Activated CD8-positive, alpha-beta T cell treated with anti-CD3 and anti-CD28 coated beads for 36 hours (primary cell): ENCODE results near the gene TUT1. TPM values are rescaled to one million over a fixed set of nuclear protein-coding genes. Genes with fewer than 3 reads are reported as not detected.
A peak's percentile ranks its signal among the peaks of the same experiment; 100 is the strongest.
"Not testable (repeated sequence)": the region's sequence is repeated elsewhere in the genome, so short reads cannot be mapped to it uniquely, and the experiment has no call there.

Source experiments
- ATAC-seq: fragments of 200-7000 bp; cut with Tn5 transposase; one replicate; pipeline ENCODE4 v1.10.0; 2021; ENCODE audit warnings: mild to moderate bottlenecking, moderate library complexity
- CTCF ChIA-PET: fragments of 350-600 bp; sonication (Branson Sonifier 250); formaldehyde crosslinking; loops from one replicate; lab custom pipeline; 2021; ENCODE audit warnings: antibody characterized with exemption; lab: Charles Lee
- POLR2A ChIA-PET: fragments of 350-600 bp; sonication (Branson Sonifier 250); formaldehyde crosslinking; loops from one replicate; lab custom pipeline; 2021; ENCODE audit warnings: antibody characterized with exemption; lab: Charles Lee
- DNase-seq: peaks from one replicate; pipeline ENCODE4 v3.0.0-alpha.2; 2020
- H3K27ac Mint-ChIP-seq: one replicate; pipeline ENCODE4 v1.8.0; 2021; ENCODE audit warnings: mild to moderate bottlenecking, mixed read lengths
- H3K27me3 Mint-ChIP-seq: one replicate; pipeline ENCODE4 v1.8.0; 2021; ENCODE audit warnings: mixed read lengths
- H3K36me3 Mint-ChIP-seq: one replicate; pipeline ENCODE4 v1.8.0; 2021; ENCODE audit warnings: low read depth, mixed read lengths
- H3K4me1 Mint-ChIP-seq: one replicate; pipeline ENCODE4 v1.8.0; 2021; ENCODE audit warnings: low read depth, mixed read lengths
- H3K4me3 Mint-ChIP-seq: one replicate; pipeline ENCODE4 v1.8.0; 2021; ENCODE audit warnings: mild to moderate bottlenecking, moderate library complexity, mixed read lengths
- H3K9me3 Mint-ChIP-seq: one replicate; pipeline ENCODE4 v1.8.0; 2021; ENCODE audit warnings: mixed read lengths
- intact Hi-C: fragments of 100-400 bp; cut with micrococcal nuclease; formaldehyde crosslinking; loops from one replicate; pipeline ENCODE4 v1.10.0; 2022
- total RNA-seq, 2 experiments: library from RNA; stranded (reverse); gene quantifications; one replicate each; pipeline ENCODE4 v1.2.3, GENCODE V29; 2021
- TF ChIP-seq, protein P1 (sequence below): fragments of 200-600 bp; IDR thresholded peaks from one replicate; pipeline ENCODE4 v1.8.0; 2022; ENCODE audit warnings: antibody characterized with exemption, mild to moderate bottlenecking

TUT1 gene
- total RNA-seq, 2 experiments from 2014 or later, result 34.4 to 38.0 TPM

DNA sequence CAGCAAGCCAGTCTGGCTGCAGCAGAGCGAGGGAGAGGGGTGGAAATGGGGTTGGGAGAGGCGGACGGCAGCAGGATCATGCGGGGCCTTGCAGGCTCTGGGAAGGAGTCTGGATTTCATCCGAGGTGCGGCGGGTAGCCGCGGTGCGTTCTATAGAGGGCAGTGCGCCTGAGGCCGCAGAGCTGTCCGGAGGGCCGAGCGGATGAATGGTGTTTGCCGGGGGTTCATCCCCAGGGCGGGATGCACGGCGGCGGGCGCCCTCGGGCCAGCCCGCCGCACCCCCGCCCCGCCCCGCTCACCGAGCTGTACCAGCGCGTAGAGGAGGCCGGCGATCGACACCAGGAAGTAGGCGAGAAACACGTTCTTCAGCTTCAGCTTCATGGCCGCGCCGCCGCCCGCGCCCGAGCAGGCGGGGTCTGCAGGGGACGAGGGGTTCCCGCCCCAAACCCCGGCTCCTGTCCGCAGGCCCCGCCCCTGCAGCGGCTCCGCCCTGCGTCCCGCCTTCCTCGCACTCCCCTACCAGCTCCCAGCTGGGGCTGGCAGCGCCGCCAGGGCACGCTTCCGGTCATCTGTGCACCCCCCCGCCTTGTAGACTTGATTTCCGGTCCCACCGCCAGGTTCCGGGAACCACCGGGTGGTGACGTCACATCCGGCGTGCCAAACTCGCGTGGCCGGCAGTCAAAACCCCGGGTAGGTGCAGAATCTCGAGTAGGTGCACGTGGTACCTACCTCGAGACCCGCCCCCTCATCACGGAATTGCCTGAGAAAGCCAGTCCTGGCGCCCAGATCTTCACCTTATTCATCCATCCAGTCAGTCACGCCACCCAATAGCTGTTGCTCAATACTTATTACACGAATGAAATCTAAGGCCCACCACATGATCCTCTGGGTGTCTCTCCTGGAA lies 30.5 kb upstream of the TUT1 start, which contains the start of gene B3GAT3:
Gene B3GAT3 (minus strand): TSS at position 420 of the 904 bp plus-strand sequence. CDS start 39 bp downstream, at position 381.
- intact Hi-C loops, result no loop called here
- H3K9me3 Mint-ChIP-seq, result no peaks in the 10 kb centered on the region
- ChIA-PET CTCF (interaction anchor here (0.6 to 3.9 kb wide), 7 partner anchors 10 to 72 kb away, joined by 3 to 26 read pairs (median 4); partner anchors contain the start of genes EML3, MTA2 and ROM1), POLR2A (interaction anchor here (0.7 to 5.1 kb wide), 23 partner anchors 10 to 233 kb away, joined by 3 to 48 read pairs (median 5); partner anchors contain the start of genes C11orf98, CSKMT, EML3 and GANAB)
- peak; percentile 94 for ATAC-seq
- no peaks in the 10 kb centered on the region for H3K27me3 Mint-ChIP-seq
- H3K4me1 Mint-ChIP-seq, result peaks cover 24% of the 10 kb centered on the region
- peak within 1 kb of the TSS; percentile 91 for H3K27ac Mint-ChIP-seq
- peak within 1 kb of the TSS; percentile 88 for H3K4me3 Mint-ChIP-seq
- peaks cover 34% of the 10 kb centered on the region for H3K36me3 Mint-ChIP-seq
- TF ChIP-seq, protein P1, sequence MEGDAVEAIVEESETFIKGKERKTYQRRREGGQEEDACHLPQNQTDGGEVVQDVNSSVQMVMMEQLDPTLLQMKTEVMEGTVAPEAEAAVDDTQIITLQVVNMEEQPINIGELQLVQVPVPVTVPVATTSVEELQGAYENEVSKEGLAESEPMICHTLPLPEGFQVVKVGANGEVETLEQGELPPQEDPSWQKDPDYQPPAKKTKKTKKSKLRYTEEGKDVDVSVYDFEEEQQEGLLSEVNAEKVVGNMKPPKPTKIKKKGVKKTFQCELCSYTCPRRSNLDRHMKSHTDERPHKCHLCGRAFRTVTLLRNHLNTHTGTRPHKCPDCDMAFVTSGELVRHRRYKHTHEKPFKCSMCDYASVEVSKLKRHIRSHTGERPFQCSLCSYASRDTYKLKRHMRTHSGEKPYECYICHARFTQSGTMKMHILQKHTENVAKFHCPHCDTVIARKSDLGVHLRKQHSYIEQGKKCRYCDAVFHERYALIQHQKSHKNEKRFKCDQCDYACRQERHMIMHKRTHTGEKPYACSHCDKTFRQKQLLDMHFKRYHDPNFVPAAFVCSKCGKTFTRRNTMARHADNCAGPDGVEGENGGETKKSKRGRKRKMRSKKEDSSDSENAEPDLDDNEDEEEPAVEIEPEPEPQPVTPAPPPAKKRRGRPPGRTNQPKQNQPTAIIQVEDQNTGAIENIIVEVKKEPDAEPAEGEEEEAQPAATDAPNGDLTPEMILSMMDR, result no peak
- peak; percentile 98 for DNase-seq

DNA sequence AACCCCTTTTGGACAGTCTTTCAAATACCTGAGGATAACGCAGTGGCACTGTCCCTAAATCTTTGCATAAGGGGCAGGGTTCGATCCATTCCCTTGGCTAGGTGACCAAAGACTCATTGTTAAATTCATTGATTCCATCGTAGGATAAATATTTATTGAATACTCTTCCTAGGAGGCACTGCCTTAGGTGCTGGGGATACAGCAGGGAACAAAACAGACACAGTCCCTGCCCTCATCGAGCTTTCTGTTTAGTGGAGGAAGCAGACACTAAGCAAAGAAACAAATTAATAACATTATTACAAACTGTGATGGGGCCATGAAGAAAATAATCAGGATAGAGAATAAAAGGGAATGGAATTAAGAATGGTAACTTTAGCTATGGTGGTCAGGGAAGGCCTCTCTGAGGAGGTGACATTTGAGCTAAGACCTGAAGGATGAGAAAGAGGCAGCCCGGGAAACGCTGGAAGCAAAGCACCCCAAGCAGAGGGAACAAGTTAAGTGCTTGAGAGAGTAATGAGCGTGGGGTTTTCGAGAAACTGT lies 29.8 kb upstream of the TUT1 start:
- DNase-seq (no peak), ATAC-seq (no peak)
- Mint-ChIP-seq H3K9me3 (no peaks in the 10 kb centered on the region), H3K27ac (peak overlapping the region; percentile 91), H3K36me3 (peaks cover 39% of the 10 kb centered on the region), H3K27me3 (no peaks in the 10 kb centered on the region), H3K4me1 (peaks cover 24% of the 10 kb centered on the region), H3K4me3 (peak overlapping the region; percentile 88)
- intact Hi-C loops, result no loop called here
- CTCF ChIA-PET, result interaction anchor here (1.0 to 3.9 kb wide), 6 partner anchors 9 to 73 kb away, joined by 3 to 26 read pairs (median 4); partner anchors contain the start of genes EML3 and ROM1
- POLR2A ChIA-PET, result interaction anchor here (0.7 to 5.1 kb wide), 20 partner anchors 9 to 220 kb away, joined by 3 to 48 read pairs (median 6); partner anchors contain the start of genes C11orf98, CSKMT, EML3 and GANAB
- TF ChIP-seq, protein P1, result no peak

DNA sequence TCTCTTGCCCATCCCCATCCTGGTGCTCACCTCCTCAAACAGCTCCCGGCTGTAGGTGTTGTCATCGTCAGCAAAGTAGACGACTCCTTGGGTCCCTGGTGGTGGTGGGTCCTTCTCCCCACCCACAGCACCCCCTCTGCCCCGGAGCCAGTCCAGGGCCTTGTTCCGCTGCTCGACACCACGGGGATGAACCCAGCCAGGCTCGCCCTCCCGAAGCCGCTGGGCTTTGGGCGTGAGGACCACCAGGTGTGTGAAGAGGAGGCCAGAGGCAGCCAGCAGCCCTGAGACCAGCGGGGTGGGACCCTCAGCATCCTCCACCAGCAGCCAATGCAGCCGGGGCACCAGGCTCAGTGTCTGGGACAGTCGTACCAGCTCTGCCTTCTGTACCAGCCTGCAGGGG lies 25.6 kb upstream of the TUT1 start:
- H3K9me3 Mint-ChIP-seq, H3K27ac Mint-ChIP-seq, intact Hi-C loops, H3K27me3 Mint-ChIP-seq, H3K4me3 Mint-ChIP-seq, ATAC-seq, DNase-seq: not testable (repeated sequence)
- POLR2A ChIA-PET, result interaction anchor here (0.7 to 1.4 kb wide), 5 partner anchors 12 to 224 kb away, joined by 3 to 5 read pairs (median 5); partner anchors contain the start of genes C11orf98, CSKMT and TUT1
- CTCF ChIA-PET, result interaction anchor here (1.0 kb wide), 1 partner anchor 25 kb away, joined by 3 read pairs; the partner anchor contains the start of gene TUT1
- Mint-ChIP-seq H3K4me1 (peaks cover 35% of the 10 kb centered on the region), H3K36me3 (peaks cover 34% of the 10 kb centered on the region)

DNA sequence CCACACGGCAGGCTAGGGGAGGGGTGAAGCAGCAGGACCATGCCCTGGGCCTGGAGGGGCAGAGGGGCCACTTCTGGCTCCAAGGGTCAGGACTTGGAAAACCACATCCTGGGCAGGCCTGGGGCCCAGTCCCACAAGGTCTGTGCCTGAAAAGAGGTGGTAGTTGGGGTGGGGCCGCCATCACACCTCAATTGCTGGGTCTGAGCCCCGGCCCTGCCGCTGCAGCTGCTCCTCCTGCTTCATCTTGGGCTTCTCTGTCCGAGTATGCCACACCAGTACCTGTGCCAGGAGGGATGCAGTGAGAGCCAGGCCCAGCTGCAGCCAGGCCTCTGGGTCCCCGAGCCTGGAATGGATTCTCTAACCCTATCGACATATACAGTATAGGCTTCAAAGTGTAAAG lies 24.2 kb upstream of the TUT1 start:
- no peaks in the 10 kb centered on the region for H3K9me3 Mint-ChIP-seq
- DNase-seq (no peak), ATAC-seq (no peak)
- H3K36me3 Mint-ChIP-seq, result peaks cover 36% of the 10 kb centered on the region
- no peak overlapping the region for H3K4me3 Mint-ChIP-seq
- CTCF ChIA-PET, result interaction anchor here (1.1 kb wide), 1 partner anchor 24 kb away, joined by 3 read pairs; the partner anchor contains the start of gene TUT1
- intact Hi-C loops, result no loop called here
- no peaks in the 10 kb centered on the region for H3K27me3 Mint-ChIP-seq
- H3K27ac Mint-ChIP-seq, result no peak overlapping the region
- POLR2A ChIA-PET, result interaction anchor here (1.2 kb wide), 1 partner anchor 15 kb away, joined by 3 read pairs; no protein-coding TSS in a partner anchor
- peaks cover 37% of the 10 kb centered on the region for H3K4me1 Mint-ChIP-seq
- TF ChIP-seq, protein P1, result no peak

DNA sequence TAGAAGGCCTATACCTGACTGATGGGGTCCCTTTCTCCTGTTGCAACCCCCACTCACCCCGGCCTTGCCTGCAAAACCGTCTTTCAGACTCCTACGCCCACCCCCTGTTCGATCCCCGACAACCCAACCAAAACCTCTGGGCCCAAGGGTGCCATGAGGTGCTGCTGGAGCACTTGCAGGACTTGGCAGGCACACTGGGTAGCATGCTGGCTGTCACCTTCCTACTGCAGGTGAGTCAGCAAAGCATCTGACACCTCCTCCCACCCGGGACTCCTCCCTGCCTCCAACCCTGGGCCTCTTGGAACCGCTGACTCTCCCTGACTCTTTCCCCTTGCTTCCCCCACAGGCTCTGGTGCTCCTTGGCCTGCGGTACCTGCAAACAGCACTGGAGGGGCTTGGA lies 23.0 kb upstream of the TUT1 start:
- CTCF ChIA-PET, result interaction anchor here (1.4 to 3.7 kb wide), 3 partner anchors 13 to 94 kb away, joined by 3 to 24 read pairs (median 20); partner anchors contain the start of genes BSCL2, GNG3, MTA2 and TUT1
- Mint-ChIP-seq H3K27ac (peak overlapping the region; percentile 71), H3K4me1 (peaks cover 39% of the 10 kb centered on the region), H3K4me3 (no peak overlapping the region), H3K27me3 (no peaks in the 10 kb centered on the region), H3K9me3 (no peaks in the 10 kb centered on the region), H3K36me3 (peaks cover 42% of the 10 kb centered on the region)
- peak; percentile 18 for ATAC-seq
- TF ChIP-seq, protein P1, result no peak
- peak; percentile 68 for DNase-seq
- intact Hi-C loops, result loop anchor here (5.0 kb wide), 1 partner anchor 33 kb away; the partner anchor contains the start of gene GANAB
- POLR2A ChIA-PET, result interaction anchor here (1.4 to 6.9 kb wide), 4 partner anchors 8 to 57 kb away, joined by 9 to 87 read pairs (median 48); partner anchors contain the start of genes B3GAT3, LBHD1, MTA2 and TUT1
